Measurements from ENCODE around the gene CBLN2.

Gene CBLN2

GRCh38 chr18:72572896-72573295 lies 28.8 kb upstream of the CBLN2 start:
- TF ChIP-seq, protein P1, sequence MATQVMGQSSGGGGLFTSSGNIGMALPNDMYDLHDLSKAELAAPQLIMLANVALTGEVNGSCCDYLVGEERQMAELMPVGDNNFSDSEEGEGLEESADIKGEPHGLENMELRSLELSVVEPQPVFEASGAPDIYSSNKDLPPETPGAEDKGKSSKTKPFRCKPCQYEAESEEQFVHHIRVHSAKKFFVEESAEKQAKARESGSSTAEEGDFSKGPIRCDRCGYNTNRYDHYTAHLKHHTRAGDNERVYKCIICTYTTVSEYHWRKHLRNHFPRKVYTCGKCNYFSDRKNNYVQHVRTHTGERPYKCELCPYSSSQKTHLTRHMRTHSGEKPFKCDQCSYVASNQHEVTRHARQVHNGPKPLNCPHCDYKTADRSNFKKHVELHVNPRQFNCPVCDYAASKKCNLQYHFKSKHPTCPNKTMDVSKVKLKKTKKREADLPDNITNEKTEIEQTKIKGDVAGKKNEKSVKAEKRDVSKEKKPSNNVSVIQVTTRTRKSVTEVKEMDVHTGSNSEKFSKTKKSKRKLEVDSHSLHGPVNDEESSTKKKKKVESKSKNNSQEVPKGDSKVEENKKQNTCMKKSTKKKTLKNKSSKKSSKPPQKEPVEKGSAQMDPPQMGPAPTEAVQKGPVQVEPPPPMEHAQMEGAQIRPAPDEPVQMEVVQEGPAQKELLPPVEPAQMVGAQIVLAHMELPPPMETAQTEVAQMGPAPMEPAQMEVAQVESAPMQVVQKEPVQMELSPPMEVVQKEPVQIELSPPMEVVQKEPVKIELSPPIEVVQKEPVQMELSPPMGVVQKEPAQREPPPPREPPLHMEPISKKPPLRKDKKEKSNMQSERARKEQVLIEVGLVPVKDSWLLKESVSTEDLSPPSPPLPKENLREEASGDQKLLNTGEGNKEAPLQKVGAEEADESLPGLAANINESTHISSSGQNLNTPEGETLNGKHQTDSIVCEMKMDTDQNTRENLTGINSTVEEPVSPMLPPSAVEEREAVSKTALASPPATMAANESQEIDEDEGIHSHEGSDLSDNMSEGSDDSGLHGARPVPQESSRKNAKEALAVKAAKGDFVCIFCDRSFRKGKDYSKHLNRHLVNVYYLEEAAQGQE (IDR thresholded peaks at IDR 0.05; ENCODE audit: insufficient read depth in 1 of 2, low read depth in 2 of 2, low read length in 2 of 2) = no peak
- no peak for TF ChIP-seq TAF1 (IDR thresholded peaks at IDR 0.05; ENCODE audit: borderline replicate concordance, insufficient read depth, low read length)
- TF ChIP-seq FOXP2 (optimal IDR thresholded peaks at IDR 0.05; ENCODE audit: borderline replicate concordance, extremely low read depth, extremely low read length, insufficient read depth) = no peak

- TF ChIP-seq SIN3A (IDR thresholded peaks at IDR 0.05; ENCODE audit: borderline replicate concordance, insufficient read depth, low read length) (no peak), POLR2AphosphoS5 (IDR thresholded peaks at IDR 0.05; ENCODE audit: low read depth, low read length) (no peak), TAF1 (IDR thresholded peaks at IDR 0.05; ENCODE audit: borderline replicate concordance, insufficient read depth, low read length) (no peak), FOXP2 (optimal IDR thresholded peaks at IDR 0.05; ENCODE audit: borderline replicate concordance, extremely low read depth, extremely low read length, insufficient read depth) (no peak)
- TF ChIP-seq, protein P1 (IDR thresholded peaks at IDR 0.05; ENCODE audit: insufficient read depth in 1 of 2, low read depth in 2 of 2, low read length in 2 of 2) = no peak
These were observed 22.1 kb upstream of the CBLN2 start for GRCh38 chr18:72566290-72566689.

GRCh38 chr18:72555968-72556367 lies 11.8 kb upstream of the CBLN2 start:
- TF ChIP-seq POLR2AphosphoS5 (IDR thresholded peaks at IDR 0.05; ENCODE audit: low read depth, low read length) (no peak), TAF1 (IDR thresholded peaks at IDR 0.05; ENCODE audit: borderline replicate concordance, insufficient read depth, low read length) (no peak), FOXP2 (optimal IDR thresholded peaks at IDR 0.05; ENCODE audit: borderline replicate concordance, extremely low read depth, extremely low read length, insufficient read depth) (no peak), SIN3A (IDR thresholded peaks at IDR 0.05; ENCODE audit: borderline replicate concordance, insufficient read depth, low read length) (no peak)

DNA sequence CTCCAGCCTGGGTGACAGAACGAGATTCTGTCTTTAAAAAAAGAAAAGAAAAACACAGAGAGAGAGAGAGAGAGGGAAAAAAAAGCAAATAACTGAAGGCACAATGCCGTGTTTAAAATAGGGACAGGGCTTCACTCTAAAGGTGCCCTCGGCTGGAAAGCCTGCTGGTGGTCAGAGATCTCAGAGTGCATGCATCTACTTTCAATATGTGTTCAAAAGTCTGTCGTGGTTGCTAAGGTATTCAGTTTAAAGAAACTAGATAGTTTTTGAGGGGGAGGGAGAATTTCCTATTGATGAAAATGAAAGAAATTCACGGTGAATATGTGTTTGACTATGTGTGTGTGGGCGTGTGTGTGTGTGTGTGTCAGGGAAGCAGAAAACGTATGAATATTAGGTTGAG lies 11.0 kb upstream of the CBLN2 start:
- TF ChIP-seq FOXP2 (optimal IDR thresholded peaks at IDR 0.05; ENCODE audit: borderline replicate concordance, extremely low read depth, extremely low read length, insufficient read depth) (no peak), POLR2AphosphoS5 (IDR thresholded peaks at IDR 0.05; ENCODE audit: low read depth, low read length) (no peak), TAF1 (IDR thresholded peaks at IDR 0.05; ENCODE audit: borderline replicate concordance, insufficient read depth, low read length) (no peak), SIN3A (IDR thresholded peaks at IDR 0.05; ENCODE audit: borderline replicate concordance, insufficient read depth, low read length) (no peak)
- TF ChIP-seq, protein P1 (IDR thresholded peaks at IDR 0.05; ENCODE audit: insufficient read depth in 1 of 2, low read depth in 2 of 2, low read length in 2 of 2) = no peak

- TF ChIP-seq, protein P1 (IDR thresholded peaks at IDR 0.05; ENCODE audit: insufficient read depth in 1 of 2, low read depth in 2 of 2, low read length in 2 of 2) = no peak
- TF ChIP-seq POLR2AphosphoS5 (IDR thresholded peaks at IDR 0.05; ENCODE audit: low read depth, low read length) = no peak
- TF ChIP-seq TAF1 (IDR thresholded peaks at IDR 0.05; ENCODE audit: borderline replicate concordance, insufficient read depth, low read length) = no peak
- no peak for TF ChIP-seq FOXP2 (optimal IDR thresholded peaks at IDR 0.05; ENCODE audit: borderline replicate concordance, extremely low read depth, extremely low read length, insufficient read depth)
- no peak for TF ChIP-seq SIN3A (IDR thresholded peaks at IDR 0.05; ENCODE audit: borderline replicate concordance, insufficient read depth, low read length)
These were observed 636 bp downstream of the CBLN2 start for GRCh38 chr18:72543357-72544055.
